HG02852 (cell line): Measurements from ENCODE around the gene EDA.
A peak's percentile ranks its signal among the peaks of the same experiment; 100 is the strongest.

Source experiments
- ATAC-seq: cut with Tn5 transposase; IDR thresholded peaks from one replicate; pipeline ENCODE4 v1.9.1; 2021; ENCODE audit warnings: mild to moderate bottlenecking, moderate library complexity; ENCODE audit not compliant: unreplicated experiment

The EDA gene

GRCh38 chrX:70022616-70023015 lies 406.7 kb downstream of the EDA start:
- no peak for ATAC-seq

DNA sequence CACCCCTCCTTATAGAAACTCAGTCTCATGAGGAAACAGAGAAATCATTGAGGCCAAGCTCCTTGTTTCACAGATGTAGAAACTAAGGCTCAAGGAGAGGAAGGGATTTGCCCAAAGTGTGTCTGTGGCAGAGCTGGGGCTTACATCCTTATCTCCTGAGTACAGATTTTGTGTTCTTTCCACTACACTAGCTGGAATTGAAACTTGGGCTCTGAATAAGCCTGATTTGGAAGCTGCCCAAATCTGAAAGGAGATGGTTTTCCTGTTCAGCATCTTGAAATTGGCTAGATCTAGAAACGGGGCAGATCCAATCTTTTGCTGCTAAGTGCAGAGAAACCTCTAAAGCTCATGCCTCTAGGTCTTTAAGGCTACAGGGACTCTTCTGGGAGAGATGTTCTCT lies 409.6 kb downstream of the EDA start:
- ATAC-seq, result no peak

GRCh38 chrX:70026112-70026850 lies 410.4 kb downstream of the EDA start:
- ATAC-seq, result no peak

DNA sequence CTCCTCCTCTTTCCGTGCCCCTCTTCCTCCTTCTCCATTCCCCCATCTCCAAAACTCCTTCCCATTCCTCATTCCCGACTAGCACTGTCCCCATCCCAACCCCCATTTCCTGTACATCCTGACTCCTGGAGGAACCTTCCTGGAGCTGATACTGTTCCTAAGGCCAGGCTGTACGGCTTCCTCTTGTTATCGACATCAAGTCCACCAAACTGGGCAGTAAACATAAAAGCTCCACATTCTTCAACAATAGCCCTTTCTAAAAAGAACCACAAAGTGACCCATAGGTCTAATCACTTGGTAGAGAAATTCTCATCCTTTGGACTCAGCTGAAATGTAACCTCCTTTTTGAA lies 410.9 kb downstream of the EDA start:
- ATAC-seq, result no peak

- ATAC-seq, result no peak
Measured at GRCh38 chrX:70029863-70030262, 413.9 kb downstream of the EDA start.

- peak; percentile 82 for ATAC-seq
Measured at GRCh38 chrX:70030301-70030767, 414.4 kb downstream of the EDA start.

- ATAC-seq, result no peak
Measured at GRCh38 chrX:70032792-70033191, 416.9 kb downstream of the EDA start.

GRCh38 chrX:70033348-70034051 lies 417.6 kb downstream of the EDA start:
- peak; percentile 59 for ATAC-seq

DNA sequence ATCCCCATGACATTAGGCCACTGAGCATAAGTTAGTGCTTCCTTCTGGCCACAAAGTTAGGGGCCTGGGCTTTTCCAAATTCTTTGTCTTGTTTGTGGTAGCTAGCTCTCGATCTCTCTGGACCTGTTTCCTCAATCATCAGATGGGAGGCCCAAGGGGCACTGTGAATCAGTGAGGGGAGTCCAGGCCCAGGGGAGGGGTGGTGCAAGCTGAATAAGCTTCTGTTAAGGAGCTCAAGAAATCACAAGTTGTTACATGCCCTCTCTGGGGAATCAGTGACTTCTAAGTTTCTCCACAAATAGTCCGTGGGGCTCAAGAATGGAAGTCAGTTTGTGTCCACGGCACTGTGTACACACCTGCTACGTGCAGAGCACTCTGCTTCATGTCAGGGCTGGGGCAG lies 418.7 kb downstream of the EDA start:
- ATAC-seq, result no peak

GRCh38 chrX:70038515-70038914 lies 422.6 kb downstream of the EDA start:
- no peak for ATAC-seq

GRCh38 chrX:70038951-70039350 lies 423.0 kb downstream of the EDA start:
- no peak for ATAC-seq

GRCh38 chrX:70039758-70040157 lies 423.8 kb downstream of the EDA start:
- no peak for ATAC-seq

- no peak for ATAC-seq
Measured at GRCh38 chrX:70041993-70042392, 426.1 kb downstream of the EDA start.

DNA sequence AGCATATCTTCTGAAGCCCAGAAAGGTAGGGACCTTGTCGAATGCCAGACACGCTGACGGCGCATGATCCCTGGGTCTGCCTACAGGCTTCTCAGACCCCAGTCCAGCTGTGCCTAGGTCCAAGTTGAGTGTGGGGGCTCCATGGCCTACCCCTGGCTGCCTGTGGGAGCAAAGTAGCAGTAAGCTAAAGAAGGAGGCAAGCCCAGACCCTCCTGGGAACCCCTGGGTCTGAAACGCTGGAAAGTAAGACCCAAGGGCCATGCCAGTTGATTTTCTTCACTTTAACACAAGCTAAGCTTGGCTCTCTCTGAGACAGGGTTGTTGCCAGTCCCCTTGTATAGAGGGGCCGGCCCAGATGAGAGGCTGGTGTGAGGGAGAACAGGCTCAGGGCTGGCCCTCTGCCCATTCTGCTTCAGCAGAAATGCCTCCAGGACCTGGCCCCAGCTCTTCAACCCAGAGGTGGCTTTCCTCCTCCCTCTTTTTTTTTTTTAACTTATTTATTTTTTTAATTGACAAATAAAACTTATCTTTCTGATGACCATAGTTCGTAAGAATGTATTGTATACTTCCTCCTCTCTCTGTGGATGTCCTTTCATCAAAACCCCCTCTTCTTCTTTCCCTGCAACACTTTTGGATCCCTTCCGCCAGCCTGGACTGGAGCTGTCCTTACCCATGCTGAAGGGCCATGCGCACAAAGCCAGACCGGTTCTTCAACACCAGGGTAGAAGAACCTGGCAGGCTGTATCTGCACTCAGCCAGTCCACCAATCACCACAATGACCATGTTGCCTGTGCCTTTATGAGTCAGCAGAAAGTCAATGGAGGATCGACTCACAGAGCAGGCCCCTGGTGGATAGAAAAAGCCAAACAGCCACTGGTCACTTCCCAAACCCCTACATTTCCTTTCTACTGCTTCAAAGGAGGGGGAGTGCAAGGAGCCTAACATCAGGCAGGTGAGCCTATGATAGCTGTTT lies 426.8 kb downstream of the EDA start:
- no peak for ATAC-seq

DNA sequence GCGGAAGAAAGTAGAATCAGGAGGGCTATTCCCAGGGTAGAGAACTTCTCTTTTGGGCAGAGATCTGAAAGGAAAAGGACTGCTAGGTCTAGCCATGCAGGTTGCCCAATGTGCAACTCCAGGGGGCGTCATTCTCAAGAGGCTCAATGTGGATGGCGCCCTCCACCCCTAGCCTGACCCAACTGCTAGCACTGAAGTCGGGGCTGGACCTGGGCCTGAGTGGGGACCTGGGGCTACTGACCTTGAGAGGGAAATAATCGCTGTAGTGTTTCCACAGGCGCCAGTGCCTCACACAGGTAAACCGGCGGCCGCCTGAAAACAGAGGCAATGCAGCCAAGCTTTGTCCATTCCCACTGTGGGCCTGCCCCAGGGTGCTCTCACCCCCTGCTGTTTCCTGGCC lies 427.8 kb downstream of the EDA start:
- ATAC-seq, result no peak

GRCh38 chrX:70044541-70045245 lies 428.8 kb downstream of the EDA start:
- no peak for ATAC-seq

GRCh38 chrX:70046978-70047377 lies 431.1 kb downstream of the EDA start:
- no peak for ATAC-seq

- no peak for ATAC-seq
Measured at GRCh38 chrX:70049406-70049805, 433.5 kb downstream of the EDA start.

DNA sequence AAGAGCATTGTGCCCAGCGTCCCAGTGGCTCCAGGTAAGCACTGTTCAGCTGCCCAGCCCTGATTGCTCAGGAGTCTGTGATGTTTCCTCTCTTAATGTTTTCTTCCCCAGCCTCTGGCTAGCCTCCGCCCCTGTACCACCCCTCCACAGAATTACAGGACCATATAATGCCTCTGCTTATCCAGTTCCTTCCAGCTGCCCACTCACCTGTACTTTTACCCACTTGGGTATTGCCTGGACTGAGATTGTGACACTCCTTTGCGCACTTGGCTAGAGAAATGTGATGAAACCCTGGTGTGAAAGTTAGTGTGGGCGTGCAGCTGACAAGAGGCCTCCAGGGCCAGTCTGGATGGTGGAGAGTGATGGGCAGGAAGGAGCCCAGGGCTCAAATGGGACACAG lies 434.0 kb downstream of the EDA start, which contains the start of gene AWAT2:
AWAT2 (minus strand) TSS at position 14 of the 400 bp plus-strand sequence; CDS start at position 8, 6 bp downstream.
- ATAC-seq, result no peak

DNA sequence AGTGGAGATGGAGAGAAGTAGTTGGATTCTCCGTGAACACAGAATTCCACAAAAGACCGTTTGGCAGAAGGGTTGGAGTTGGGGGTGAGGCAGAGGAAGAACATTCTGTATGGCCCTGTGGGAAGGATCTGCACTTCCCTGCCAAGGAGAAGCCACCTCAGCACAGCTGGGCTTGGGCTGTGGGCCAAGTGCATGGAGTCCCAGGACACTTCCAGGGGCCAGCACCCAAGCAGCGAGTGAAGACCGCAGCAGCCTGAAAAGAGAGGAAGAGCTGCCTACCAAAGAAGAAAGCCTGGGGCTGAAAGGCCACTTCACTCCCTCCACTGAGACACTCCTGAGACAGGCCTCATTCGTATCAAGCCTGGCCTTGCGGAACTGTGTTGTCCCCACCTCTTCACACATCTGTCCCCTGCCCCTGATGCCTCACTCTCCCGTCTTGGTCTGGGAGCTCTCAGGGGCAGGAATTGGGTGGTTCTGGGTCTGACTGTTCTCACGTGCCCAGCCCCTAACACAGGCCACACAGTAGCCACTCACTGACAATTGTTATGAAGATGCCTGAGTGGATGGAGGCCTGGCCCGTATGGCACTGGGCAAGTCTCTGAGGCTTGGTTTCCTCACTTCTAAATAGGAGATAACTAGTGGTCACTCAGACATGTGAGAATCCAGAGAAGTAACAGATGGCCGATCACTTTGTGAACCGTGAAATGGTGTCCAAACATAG lies 437.1 kb downstream of the EDA start:
- no peak for ATAC-seq
